CD4-positive, alpha-beta T cell treated with Interferon alpha-2 for 1 hour (primary cell): ENCODE results near the gene BPIFA3.

ENCODE experiments used
- DNase-seq, 2 donors: peaks; one replicate each; pipeline ENCODE4 v3.0.0-alpha.2; 2020 to 2022

The BPIFA3 gene

GRCh38 chr20:33267701-33268100 lies 50.5 kb downstream of the BPIFA3 start:
- DNase-seq: no peak

- no peak for DNase-seq
These were observed 55.2 kb downstream of the BPIFA3 start for GRCh38 chr20:33272155-33272873.

GRCh38 chr20:33273117-33273851 lies 56.1 kb downstream of the BPIFA3 start:
- DNase-seq: no peak

GRCh38 chr20:33275215-33275614 lies 58.1 kb downstream of the BPIFA3 start:
- no peak for DNase-seq

GRCh38 chr20:33275871-33276270 lies 58.7 kb downstream of the BPIFA3 start:
- DNase-seq: no peak

GRCh38 chr20:33276303-33277113 lies 59.4 kb downstream of the BPIFA3 start:
- DNase-seq: no peak
